SJSA1 (cell line): ENCODE data around the gene CLK3. TPM values are rescaled to one million over a fixed set of nuclear protein-coding genes. Genes with fewer than 3 reads are reported as not detected.

Experiments used
- DNase-seq, 2 experiments: peaks; one replicate each; pipeline ENCODE4 v3.0.0-alpha.2; 2015 to 2020; ENCODE audit warnings: low spot score in 2 of 2, low read depth in 1 of 2
- H3K27ac ChIP-seq: fragments of 250-450 bp; sonication (Bioruptor Pico); 2 replicates; pipeline ENCODE4 v1.5.1; 2020; ENCODE audit warnings: mild to moderate bottlenecking, moderate library complexity
- H3K27me3 ChIP-seq: fragments of 250-450 bp; sonication (Bioruptor Pico); replicated peaks from 2 replicates; pipeline ENCODE4 v1.5.1; 2020; ENCODE audit warnings: mild to moderate bottlenecking, moderate library complexity
- H3K36me3 ChIP-seq: fragments of 250-450 bp; sonication (Bioruptor Pico); 2 replicates; pipeline ENCODE4 v1.5.1; 2020; ENCODE audit warnings: mild to moderate bottlenecking
- H3K4me1 ChIP-seq: fragments of 250-450 bp; sonication (Bioruptor Pico); replicated peaks from 2 replicates; pipeline ENCODE4 v1.6.1; 2021; ENCODE audit warnings: mild to moderate bottlenecking
- H3K4me3 ChIP-seq: fragments of 250-450 bp; sonication (Bioruptor Pico); 2 replicates; pipeline ENCODE4 v1.5.1; 2020; ENCODE audit warnings: mild to moderate bottlenecking
- H3K9me3 ChIP-seq: fragments of 250-450 bp; sonication (Bioruptor Pico); replicated peaks from 2 replicates; pipeline ENCODE4 v1.5.1; 2020; ENCODE audit warnings: mild to moderate bottlenecking
- total RNA-seq: library from RNA; depleted of rRNA; stranded (reverse); fragments of >200 nt; shearing (Covaris generic); gene quantifications from 2 replicates; pipeline ENCODE4 v1.2.3, GENCODE V29; 2014; rRNA removed

Gene CLK3
- total RNA-seq, 1 experiment from 2014 or later: 57.3 TPM

- Histone ChIP-seq H3K4me1 (no peaks in the 10 kb centered on the region), H3K27ac (no peak overlapping the region), H3K27me3 (no peaks in the 10 kb centered on the region)
These were observed 61.2 kb downstream of the CLK3 start for GRCh38 chr15:74676801-74677200.

More at GRCh38 chr15:74676801-74677200, 61.2 kb downstream of the CLK3 start:
- Histone ChIP-seq H3K36me3 (peaks cover 21% of the 10 kb centered on the region), H3K4me3 (no peak overlapping the region), H3K9me3 (no peaks in the 10 kb centered on the region)
- DNase-seq: no peak

Other genes with a start within 250 kb of the CLK3 start
- 1.3 and 2.2 TPM in 2 replicates for gene CYP11A1, start 248.2 kb upstream of the CLK3 start, total RNA-seq
- 5.2 and 5.4 TPM in 2 replicates for gene SEMA7A, start 181.9 kb upstream of the CLK3 start, total RNA-seq
- 32.8 and 54.5 TPM in 2 replicates for gene UBL7, start 154.7 kb upstream of the CLK3 start, total RNA-seq
- 0.44 and 1.4 TPM in 2 replicates for gene ARID3B, start 74.6 kb upstream of the CLK3 start, total RNA-seq
- gene EDC3, start 80.2 kb downstream of the CLK3 start, total RNA-seq: 7.6 and 11.0 TPM in 2 replicates
- gene CYP1A1, start 109.7 kb downstream of the CLK3 start, total RNA-seq: 0.18 TPM in 1 of 2 replicates, not detected in the other
- not detected in 2 replicates for gene CYP1A2, start 133.0 kb downstream of the CLK3 start, total RNA-seq
- 14.8 and 19.2 TPM in 2 replicates for gene CSK, start 166.2 kb downstream of the CLK3 start, total RNA-seq
- gene LMAN1L, start 197.0 kb downstream of the CLK3 start, total RNA-seq: not detected in 2 replicates
- 0.13 TPM in 1 of 2 replicates, not detected in the other for gene CPLX3, start 210.8 kb downstream of the CLK3 start, total RNA-seq
- gene ULK3, start 227.3 kb downstream of the CLK3 start, total RNA-seq: 14.3 and 14.7 TPM in 2 replicates